ENCODE results near the gene PTPN14. TPM values are rescaled to one million over a fixed set of nuclear protein-coding genes. Genes with fewer than 3 reads are reported as not detected.
A peak's percentile ranks its signal among the peaks of the same experiment; 100 is the strongest.

PTPN14 gene
- total and polyA plus RNA-seq, 2 of the 8 experiments (the other 6 are each of a cell fraction or from before 2014, with no cell fraction given): 14.4 to 93.6 TPM

- CTCF ChIA-PET (ENCODE audit: partially characterized antibody): interaction anchor here (0.6 to 19.1 kb wide), 9 partner anchors 8 to 286 kb away, joined by 3 to 610 read pairs (median 4); no protein-coding TSS in a partner anchor
- H3K79me2 ChIP-seq (ENCODE audit: control insufficient read depth in 1 of 2, insufficient read depth in 2 of 2, low read length in 2 of 2): no peaks in the 10 kb centered on the region
These were observed 209.5 kb downstream of the PTPN14 start for GRCh38 chr1:214341932-214342331.

More at GRCh38 chr1:214341932-214342331, 209.5 kb downstream of the PTPN14 start:
- Histone ChIP-seq H3K79me1 (ENCODE audit: low read depth, low read length) (no peaks in the 10 kb centered on the region), H3K36me3 (ENCODE audit: control insufficient read depth in 2 of 4, insufficient read depth in 4 of 4, low read length in 3 of 4) (peaks cover 0 to 11% (median 4%) of the 10 kb centered on the region in 4 experiments; a peak in 3 of 8 replicates), H3K14ac (ENCODE audit: insufficient read length) (no peak overlapping the region), H2BK20ac (ENCODE audit: low read length) (no peak overlapping the region), H2BK12ac (ENCODE audit: low read depth, low read length) (no peak overlapping the region), H2BK120ac (replicated peaks; ENCODE audit: low read depth, low read length) (no peak overlapping the region), H3K18ac (ENCODE audit: extremely low read depth, low read length) (no peak overlapping the region), H3K4ac (replicated peaks; ENCODE audit: insufficient read length, low read depth, low read length) (no peak overlapping the region), H3K9ac (replicated peaks in 1 of 4; ENCODE audit: extremely low read depth in 1 of 4, low read depth in 3 of 4, low read length in 3 of 4) (no peak overlapping the region), H2AK5ac (ENCODE audit: low read depth, low read length) (0 out of 2 replicates have a peak overlapping the region, but pooled peaks have one; percentile 60), H3K4me1 (replicated peaks in 1 of 4; ENCODE audit: control insufficient read depth in 3 of 4, insufficient read depth in 4 of 4, low read length in 3 of 4) (peaks cover 0 to 8% (median 6%) of the 10 kb centered on the region in 4 experiments; a peak in 5 of 7 replicates), H4K20me1 (replicated peaks in 1 of 2; ENCODE audit: control insufficient read depth in 1 of 2, insufficient read depth in 2 of 2, low read length in 2 of 2) (no peaks in the 10 kb centered on the region), H2AFZ (ENCODE audit: low read length) (no peak overlapping the region), H3K4me2 (ENCODE audit: insufficient read depth in 1 of 2, low read depth in 2 of 2, low read length in 2 of 2) (no peak overlapping the region), H2BK5ac (ENCODE audit: low read depth, low read length) (no peak overlapping the region), H4K91ac (replicated peaks; ENCODE audit: insufficient read length, low read length) (no peak overlapping the region), H3K23me2 (ENCODE audit: low read depth, low read length) (no peaks in the 10 kb centered on the region; the same call in 1 of the 2 replicates), H3K9me3 (ENCODE audit: insufficient read depth in 2 of 2, low read depth in 1 of 2, low read length in 1 of 2) (peaks cover 2 to 3% of the 10 kb centered on the region in 2 experiments; a peak in 2 of 4 replicates), H3K56ac (replicated peaks; ENCODE audit: insufficient read length, low read depth, low read length) (no peak overlapping the region), H3K27ac (ENCODE audit: low read depth, low read length) (no peak overlapping the region), H3K4me3 (ENCODE audit: extremely low read depth in 1 of 4, insufficient read depth in 2 of 4, low read depth in 3 of 4, low read length in 4 of 4) (no peak overlapping the region), H3K23ac (ENCODE audit: insufficient read length) (no peak overlapping the region), H4K5ac (ENCODE audit: insufficient read length, low read depth, low read length) (no peak overlapping the region), H3K27me3 (replicated peaks in 1 of 4; ENCODE audit: control insufficient read depth in 3 of 4, extremely low read depth in 1 of 4, insufficient read depth in 3 of 4, low read length in 3 of 4) (no peaks in the 10 kb centered on the region), H4K8ac (ENCODE audit: extremely low read depth, insufficient read depth, low read length) (no peak overlapping the region), H2BK15ac (ENCODE audit: low read length) (no peak overlapping the region)
- peak; percentile 50 for FAIRE-seq
- POLR2A ChIA-PET (ENCODE audit: partially characterized antibody): interaction anchor here (1.1 to 1.5 kb wide), 4 partner anchors 9 to 106 kb away, joined by 3 to 5 read pairs (median 3); no protein-coding TSS in a partner anchor
- DNase-seq (ENCODE audit: low read depth in 1 of 2, low spot score in 2 of 2): no peak
- WGBS, 2 experiments (ENCODE audit: extremely low coverage in 1 of 2, insufficient coverage in 1 of 2, insufficient read length in 1 of 2, insufficient replicate concordance in 2 of 2, low coverage in 1 of 2, low lambda C conversion rate in 2 of 2, missing lambda C conversion rate in 1 of 2): 82% methylated on average over 3 of the region's 3 CpGs; no CpG with 5 or more reads in 1 of the 2 experiments
- no peak for TF ChIP-seq SP1 (IDR thresholded peaks at IDR 0.05; ENCODE audit: low read depth, low read length)
- TF ChIP-seq RAD21 (IDR thresholded peaks at IDR 0.05 in 1 of 2, conservative IDR thresholded peaks at IDR 0.05 in 1 of 2; ENCODE audit: low read depth in 2 of 2, low read length in 2 of 2): peak; percentile 25 to 43; a peak in 3 of 4 replicates
- no peak for TF ChIP-seq JUN (IDR thresholded peaks at IDR 0.05; ENCODE audit: low read depth, low read length)
- TF ChIP-seq POU5F1 (IDR thresholded peaks at IDR 0.05; ENCODE audit: low read depth, low read length): no peak
- no peak for TF ChIP-seq TBP (IDR thresholded peaks at IDR 0.05; ENCODE audit: low read depth, low read length)
- no peak for TF ChIP-seq SP4 (IDR thresholded peaks at IDR 0.05; ENCODE audit: low read length)
- no peak for TF ChIP-seq ASH2L (IDR thresholded peaks at IDR 0.05; ENCODE audit: low read length)
- no peak for TF ChIP-seq FOSL1 (IDR thresholded peaks at IDR 0.05; ENCODE audit: insufficient read depth, low read depth, low read length)
